HG03095 (cell line): ENCODE data around the gene RFC4.
"Not testable (repeated sequence)": the region's sequence is repeated elsewhere in the genome, so short reads cannot be mapped to it uniquely, and the experiment has no call there.

Experiments used
- ATAC-seq: cut with Tn5 transposase; IDR thresholded peaks from one replicate; pipeline ENCODE4 v1.9.1; 2021; ENCODE audit warnings: moderate library complexity; ENCODE audit not compliant: unreplicated experiment

RFC4 gene

GRCh38 chr3:186806089-186807055 is at the start of gene RFC4:
Gene RFC4 (minus strand): TSS chr3:186806482. CDS start chr3:186804713, 1,769 bp downstream.
- ATAC-seq, result peak; percentile 97

- no peak for ATAC-seq
These were observed 48.7 kb upstream of the RFC4 start for GRCh38 chr3:186854954-186855353.

- ATAC-seq, result no peak
These were observed 47.9 kb upstream of the RFC4 start for GRCh38 chr3:186854146-186854545.

GRCh38 chr3:186852994-186853393 is 46.7 kb upstream of the RFC4 start:
- ATAC-seq, result no peak

- ATAC-seq, result not testable (repeated sequence)
These were observed 45.6 kb upstream of the RFC4 start for GRCh38 chr3:186851835-186852234.

GRCh38 chr3:186849374-186849975 is 43.2 kb upstream of the RFC4 start:
- peak; percentile 82 for ATAC-seq

- no peak for ATAC-seq
These were observed 41.2 kb upstream of the RFC4 start for GRCh38 chr3:186847437-186847836.

GRCh38 chr3:186845756-186846155 is 39.5 kb upstream of the RFC4 start:
- no peak for ATAC-seq

- ATAC-seq, result no peak
These were observed 38.6 kb upstream of the RFC4 start for GRCh38 chr3:186844908-186845307.

- ATAC-seq, result no peak
These were observed 36.8 kb upstream of the RFC4 start for GRCh38 chr3:186843039-186843432.

- ATAC-seq, result no peak
These were observed 36.2 kb upstream of the RFC4 start, which contains the start of gene ADIPOQ for GRCh38 chr3:186842426-186843038. Gene ADIPOQ (plus strand): TSS chr3:186842710. CDS start chr3:186853059, 10,349 bp downstream.

- ATAC-seq, result no peak
These were observed 35.3 kb upstream of the RFC4 start for GRCh38 chr3:186841620-186842019.

GRCh38 chr3:186839874-186840641 is 33.8 kb upstream of the RFC4 start:
- no peak for ATAC-seq

GRCh38 chr3:186832276-186832675 is 26.0 kb upstream of the RFC4 start:
- ATAC-seq, result no peak

- no peak for ATAC-seq
These were observed 25.5 kb upstream of the RFC4 start for GRCh38 chr3:186831798-186832197.

GRCh38 chr3:186828340-186828739 is 22.1 kb upstream of the RFC4 start:
- ATAC-seq, result no peak

GRCh38 chr3:186826976-186827857 is 20.9 kb upstream of the RFC4 start:
- peak; percentile 91 for ATAC-seq

GRCh38 chr3:186826410-186826975 is 20.2 kb upstream of the RFC4 start:
- no peak for ATAC-seq

GRCh38 chr3:186825872-186826409 is 19.7 kb upstream of the RFC4 start:
- no peak for ATAC-seq
